Measurements from ENCODE around the gene DLG2.

DNA sequence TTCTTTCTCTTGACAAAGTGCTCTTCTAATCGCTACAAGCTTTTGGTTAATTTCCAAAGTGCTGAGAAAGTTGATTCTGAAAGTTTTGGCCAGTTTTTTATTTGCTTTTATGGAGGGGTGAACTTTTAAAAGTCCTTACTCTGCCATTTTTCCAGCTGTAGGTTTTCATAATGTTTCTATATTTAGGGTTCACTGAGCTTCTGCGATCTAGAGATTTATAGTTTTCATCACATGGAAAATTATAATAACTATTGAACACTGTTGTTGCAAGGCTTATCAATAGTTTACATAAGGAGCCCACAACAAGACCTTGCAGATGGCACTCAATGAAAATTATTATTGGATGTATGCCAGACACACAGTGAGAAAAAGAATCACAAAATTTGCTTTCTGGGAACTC, 55.1 kb downstream of the DLG2 start:
- TF ChIP-seq, protein P1, sequence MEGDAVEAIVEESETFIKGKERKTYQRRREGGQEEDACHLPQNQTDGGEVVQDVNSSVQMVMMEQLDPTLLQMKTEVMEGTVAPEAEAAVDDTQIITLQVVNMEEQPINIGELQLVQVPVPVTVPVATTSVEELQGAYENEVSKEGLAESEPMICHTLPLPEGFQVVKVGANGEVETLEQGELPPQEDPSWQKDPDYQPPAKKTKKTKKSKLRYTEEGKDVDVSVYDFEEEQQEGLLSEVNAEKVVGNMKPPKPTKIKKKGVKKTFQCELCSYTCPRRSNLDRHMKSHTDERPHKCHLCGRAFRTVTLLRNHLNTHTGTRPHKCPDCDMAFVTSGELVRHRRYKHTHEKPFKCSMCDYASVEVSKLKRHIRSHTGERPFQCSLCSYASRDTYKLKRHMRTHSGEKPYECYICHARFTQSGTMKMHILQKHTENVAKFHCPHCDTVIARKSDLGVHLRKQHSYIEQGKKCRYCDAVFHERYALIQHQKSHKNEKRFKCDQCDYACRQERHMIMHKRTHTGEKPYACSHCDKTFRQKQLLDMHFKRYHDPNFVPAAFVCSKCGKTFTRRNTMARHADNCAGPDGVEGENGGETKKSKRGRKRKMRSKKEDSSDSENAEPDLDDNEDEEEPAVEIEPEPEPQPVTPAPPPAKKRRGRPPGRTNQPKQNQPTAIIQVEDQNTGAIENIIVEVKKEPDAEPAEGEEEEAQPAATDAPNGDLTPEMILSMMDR (IDR thresholded peaks at IDR 0.05 in 4 of 5, conservative IDR thresholded peaks at IDR 0.05 in 1 of 5): no peak
- TF ChIP-seq POLR2A (IDR thresholded peaks at IDR 0.05): no peak
